HEK293T (cell line): ENCODE data around the gene RSU1.

Experiments
- BHLHE40 ChIP-seq: fragments of 450-650 bp; IDR thresholded peaks from 2 replicates; pipeline ENCODE4 v1.6.1; 2016; ENCODE audit warnings: mild to moderate bottlenecking, moderate library complexity, borderline replicate concordance
- ELF4 ChIP-seq: fragments of 450-650 bp; IDR thresholded peaks from 2 replicates; pipeline ENCODE4 v1.6.1; 2017; ENCODE audit warnings: antibody characterized with exemption
- FOXA1 ChIP-seq: fragments of 450-650 bp; IDR thresholded peaks from 2 replicates; pipeline ENCODE4 v1.6.1; 2016; ENCODE audit warnings: mild to moderate bottlenecking
- FOXM1 ChIP-seq: fragments of 450-650 bp; IDR thresholded peaks from 2 replicates; pipeline ENCODE4 v1.6.1; 2017; ENCODE audit warnings: mild to moderate bottlenecking, borderline replicate concordance
- L3MBTL2 ChIP-seq: fragments of 450-650 bp; conservative IDR thresholded peaks from 2 replicates; pipeline ENCODE4 v1.6.1; 2016; ENCODE audit warnings: mild to moderate bottlenecking
- LEF1 ChIP-seq: fragments of 450-650 bp; IDR thresholded peaks from 2 replicates; pipeline ENCODE4 v1.6.1; 2017; ENCODE audit warnings: mild to moderate bottlenecking, borderline replicate concordance
- NFRKB ChIP-seq: fragments of 450-650 bp; IDR thresholded peaks from 2 replicates; pipeline ENCODE4 v1.6.1; 2016; ENCODE audit warnings: mild to moderate bottlenecking, moderate library complexity
- SP1 ChIP-seq: fragments of 450-650 bp; IDR thresholded peaks from 2 replicates; pipeline ENCODE4 v1.6.1; 2017
- SUZ12 ChIP-seq: fragments of 450-650 bp; IDR thresholded peaks from 2 replicates; pipeline ENCODE4 v1.6.1; 2016; ENCODE audit warnings: mild to moderate bottlenecking
- ZNF384 ChIP-seq: fragments of 450-650 bp; IDR thresholded peaks from 2 replicates; pipeline ENCODE4 v1.6.1; 2016

- TF ChIP-seq NFRKB (no peak), FOXM1 (no peak), L3MBTL2 (no peak), BHLHE40 (no peak), SUZ12 (no peak), ELF4 (no peak), SP1 (no peak), ZNF384 (no peak), LEF1 (no peak), FOXA1 (no peak)
Measured at GRCh38 chr10:16845248-16845647, 28.0 kb upstream of the RSU1 start.
